ENCODE measurements around the gene SLC51B.
"Not testable (repeated sequence)": the region's sequence is repeated elsewhere in the genome, so short reads cannot be mapped to it uniquely, and the experiment has no call there.

Gene SLC51B

GRCh38 chr15:65044724-65045481 lies at the start of gene SLC51B:
SLC51B (plus strand) TSS chr15:65045387; CDS start chr15:65050005, 4,618 bp downstream.
- Histone ChIP-seq H3K27me3 (ENCODE audit: insufficient read depth, insufficient read length) (no peaks in the 10 kb centered on the region), H3K36me3 (ENCODE audit: insufficient read depth, insufficient read length, low read length) (peaks cover 7% of the 10 kb centered on the region), H3K4me1 (ENCODE audit: insufficient read depth, insufficient read length) (no peaks in the 10 kb centered on the region), H3K9me3 (ENCODE audit: insufficient read depth, low read length) (no peaks in the 10 kb centered on the region), H3K4me3 (ENCODE audit: insufficient read length, low read depth) (no peak within 1 kb of the TSS), H3K9ac (ENCODE audit: insufficient read length, low read depth) (no peak within 1 kb of the TSS)
- no peak for DNase-seq (ENCODE audit: low read depth, low spot score)
- TF ChIP-seq YY1 (IDR thresholded peaks at IDR 0.05; ENCODE audit: insufficient read depth, insufficient read length), result no peak

GRCh38 chr15:64997066-64997465 lies 48.1 kb upstream of the SLC51B start:
- no peaks in the 10 kb centered on the region for H3K9me3 ChIP-seq (ENCODE audit: insufficient read depth, low read length)
- no peaks in the 10 kb centered on the region for H3K4me1 ChIP-seq (ENCODE audit: insufficient read depth, insufficient read length)
- no peak for DNase-seq (ENCODE audit: low read depth, low spot score)
- H3K36me3 ChIP-seq (ENCODE audit: insufficient read depth, insufficient read length, low read length), result peaks cover 11% of the 10 kb centered on the region
- no peak overlapping the region for H3K4me3 ChIP-seq (ENCODE audit: insufficient read length, low read depth)
- H3K9ac ChIP-seq (ENCODE audit: insufficient read length, low read depth), result no peak overlapping the region
- no peak for TF ChIP-seq YY1 (IDR thresholded peaks at IDR 0.05; ENCODE audit: insufficient read depth, insufficient read length)
- TF ChIP-seq ZNF274 (IDR thresholded peaks at IDR 0.05; ENCODE audit: low read depth, low read length), result no peak
- no peak for TF ChIP-seq SUZ12 (IDR thresholded peaks at IDR 0.05; ENCODE audit: extremely low read depth, insufficient read depth, insufficient read length)
- H3K27me3 ChIP-seq (ENCODE audit: insufficient read depth, insufficient read length), result no peaks in the 10 kb centered on the region

- H3K9ac ChIP-seq (ENCODE audit: insufficient read length, low read depth), result no peak overlapping the region
- H3K4me3 ChIP-seq (ENCODE audit: insufficient read length, low read depth), result no peak overlapping the region
- peaks cover 12% of the 10 kb centered on the region for H3K36me3 ChIP-seq (ENCODE audit: insufficient read depth, insufficient read length, low read length)
- no peak for TF ChIP-seq YY1 (IDR thresholded peaks at IDR 0.05; ENCODE audit: insufficient read depth, insufficient read length)
- DNase-seq (ENCODE audit: low read depth, low spot score), result no peak
- no peaks in the 10 kb centered on the region for H3K4me1 ChIP-seq (ENCODE audit: insufficient read depth, insufficient read length)
- no peaks in the 10 kb centered on the region for H3K9me3 ChIP-seq (ENCODE audit: insufficient read depth, low read length)
- no peaks in the 10 kb centered on the region for H3K27me3 ChIP-seq (ENCODE audit: insufficient read depth, insufficient read length)
Observed at GRCh38 chr15:64997745-64998375, 47.3 kb upstream of the SLC51B start.

GRCh38 chr15:65004993-65005392 lies 40.2 kb upstream of the SLC51B start:
- H3K4me1 ChIP-seq (ENCODE audit: insufficient read depth, insufficient read length), result no peaks in the 10 kb centered on the region
- peaks cover 34% of the 10 kb centered on the region for H3K36me3 ChIP-seq (ENCODE audit: insufficient read depth, insufficient read length, low read length)
- no peak overlapping the region for H3K9ac ChIP-seq (ENCODE audit: insufficient read length, low read depth)
- no peak for DNase-seq (ENCODE audit: low read depth, low spot score)
- H3K27me3 ChIP-seq (ENCODE audit: insufficient read depth, insufficient read length), result no peaks in the 10 kb centered on the region
- H3K4me3 ChIP-seq (ENCODE audit: insufficient read length, low read depth), result no peak overlapping the region
- H3K9me3 ChIP-seq (ENCODE audit: insufficient read depth, low read length), result no peaks in the 10 kb centered on the region
- no peak for TF ChIP-seq ZNF274 (IDR thresholded peaks at IDR 0.05; ENCODE audit: low read depth, low read length)
- no peak for TF ChIP-seq YY1 (IDR thresholded peaks at IDR 0.05; ENCODE audit: insufficient read depth, insufficient read length)

GRCh38 chr15:65006876-65007275 lies 38.3 kb upstream of the SLC51B start:
- DNase-seq (ENCODE audit: low read depth, low spot score), result no peak
- H3K27me3 ChIP-seq (ENCODE audit: insufficient read depth, insufficient read length), result no peaks in the 10 kb centered on the region
- no peaks in the 10 kb centered on the region for H3K9me3 ChIP-seq (ENCODE audit: insufficient read depth, low read length)
- peaks cover 39% of the 10 kb centered on the region for H3K36me3 ChIP-seq (ENCODE audit: insufficient read depth, insufficient read length, low read length)
- H3K4me1 ChIP-seq (ENCODE audit: insufficient read depth, insufficient read length), result no peaks in the 10 kb centered on the region
- H3K9ac ChIP-seq (ENCODE audit: insufficient read length, low read depth), result no peak overlapping the region
- TF ChIP-seq ZNF274 (IDR thresholded peaks at IDR 0.05; ENCODE audit: low read depth, low read length), result no peak
- TF ChIP-seq YY1 (IDR thresholded peaks at IDR 0.05; ENCODE audit: insufficient read depth, insufficient read length), result no peak
- TF ChIP-seq SUZ12 (IDR thresholded peaks at IDR 0.05; ENCODE audit: extremely low read depth, insufficient read depth, insufficient read length), result no peak
- H3K4me3 ChIP-seq (ENCODE audit: insufficient read length, low read depth), result no peak overlapping the region

GRCh38 chr15:65008983-65009382 lies 36.2 kb upstream of the SLC51B start:
- Histone ChIP-seq H3K4me1 (ENCODE audit: insufficient read depth, insufficient read length) (no peaks in the 10 kb centered on the region), H3K36me3 (ENCODE audit: insufficient read depth, insufficient read length, low read length) (peaks cover 50% of the 10 kb centered on the region), H3K4me3 (ENCODE audit: insufficient read length, low read depth) (no peak overlapping the region), H3K27me3 (ENCODE audit: insufficient read depth, insufficient read length) (no peaks in the 10 kb centered on the region), H3K9ac (ENCODE audit: insufficient read length, low read depth) (no peak overlapping the region), H3K9me3 (ENCODE audit: insufficient read depth, low read length) (peaks cover 12% of the 10 kb centered on the region)
- no peak for DNase-seq (ENCODE audit: low read depth, low spot score)
- TF ChIP-seq SUZ12 (IDR thresholded peaks at IDR 0.05; ENCODE audit: extremely low read depth, insufficient read depth, insufficient read length) (no peak), ZNF274 (IDR thresholded peaks at IDR 0.05; ENCODE audit: low read depth, low read length) (no peak), YY1 (IDR thresholded peaks at IDR 0.05; ENCODE audit: insufficient read depth, insufficient read length) (no peak)

- not testable (repeated sequence) for H3K9ac ChIP-seq (ENCODE audit: insufficient read length, low read depth); H3K4me3 ChIP-seq (ENCODE audit: insufficient read length, low read depth); H3K27me3 ChIP-seq (ENCODE audit: insufficient read depth, insufficient read length); H3K4me1 ChIP-seq (ENCODE audit: insufficient read depth, insufficient read length); DNase-seq (ENCODE audit: low read depth, low spot score)
- H3K36me3 ChIP-seq (ENCODE audit: insufficient read depth, insufficient read length, low read length), result peaks cover 54% of the 10 kb centered on the region
- H3K9me3 ChIP-seq (ENCODE audit: insufficient read depth, low read length), result peaks cover 14% of the 10 kb centered on the region
Observed at GRCh38 chr15:65011198-65011597, 34.0 kb upstream of the SLC51B start.
